Mesendoderm (in vitro differentiated cells): Measurements from ENCODE around the gene FOLR3. TPM values are rescaled to one million over a fixed set of nuclear protein-coding genes. Genes with fewer than 3 reads are reported as not detected.
A peak's percentile ranks its signal among the peaks of the same experiment; 100 is the strongest.
"Not testable (repeated sequence)": the region's sequence is repeated elsewhere in the genome, so short reads cannot be mapped to it uniquely, and the experiment has no call there.

Source experiments
- DNase-seq: peaks from one replicate; pipeline ENCODE4 v3.0.0; 2013
- H2AK5ac ChIP-seq: 2 replicates; pipeline ENCODE4 v1.6.1; 2013; ENCODE audit warnings: low read length, inconsistent platforms
- H2BK120ac ChIP-seq: 2 replicates; pipeline ENCODE4 v1.6.1; 2013; ENCODE audit warnings: low read depth, mild to moderate bottlenecking, low read length, moderate library complexity, mixed read lengths
- H2BK15ac ChIP-seq: replicated peaks from 2 replicates; pipeline ENCODE4 v1.6.1; 2013; ENCODE audit warnings: low read depth, mild to moderate bottlenecking, moderate library complexity
- H2BK5ac ChIP-seq: 2 replicates; pipeline ENCODE4 v1.6.1; 2013; ENCODE audit warnings: low read length, inconsistent platforms
- H3K18ac ChIP-seq: 2 replicates; pipeline ENCODE4 v1.6.1; 2013; ENCODE audit warnings: mild to moderate bottlenecking, low read length, mixed read lengths
- H3K23ac ChIP-seq: one replicate; pipeline ENCODE4 v1.6.1; 2013; ENCODE audit warnings: low read length
- H3K27ac ChIP-seq: 2 replicates; pipeline ENCODE4 v1.5.1; 2013; ENCODE audit warnings: low read depth, mild to moderate bottlenecking, inconsistent platforms, low read length, moderate library complexity
- H3K27me3 ChIP-seq: 2 replicates; pipeline ENCODE4 v1.6.1; 2013; ENCODE audit warnings: low read length, control low read depth, mild to moderate bottlenecking, inconsistent platforms; ENCODE audit not compliant: insufficient read depth, poor library complexity
- H3K36me3 ChIP-seq: 2 replicates; pipeline ENCODE4 v1.6.1; 2013; ENCODE audit warnings: low read length, inconsistent platforms; ENCODE audit not compliant: control insufficient read depth, insufficient read depth
- H3K4ac ChIP-seq: one replicate; pipeline ENCODE4 v1.6.1; 2013; ENCODE audit warnings: low read depth, mild to moderate bottlenecking, low read length, moderate library complexity
- H3K4me1 ChIP-seq: 2 replicates; pipeline ENCODE4 v1.6.1; 2013; ENCODE audit warnings: low read depth, low read length, inconsistent platforms; ENCODE audit not compliant: control insufficient read depth
- H3K4me2 ChIP-seq: 2 replicates; pipeline ENCODE4 v1.6.1; 2013; ENCODE audit warnings: low read length
- H3K4me3 ChIP-seq: 2 replicates; pipeline ENCODE4 v1.5.1; 2013; ENCODE audit warnings: mild to moderate bottlenecking, low read length
- H3K56ac ChIP-seq: one replicate; pipeline ENCODE4 v1.6.1; 2013; ENCODE audit warnings: low read length
- H3K79me1 ChIP-seq: 2 replicates; pipeline ENCODE4 v1.6.1; 2013; ENCODE audit warnings: low read length, inconsistent platforms
- H3K79me2 ChIP-seq: 2 replicates; pipeline ENCODE4 v1.6.1; 2013; ENCODE audit warnings: mild to moderate bottlenecking, low read length; ENCODE audit not compliant: control insufficient read depth, insufficient read depth
- H3K9ac ChIP-seq: 2 replicates; pipeline ENCODE4 v1.6.1; 2013; ENCODE audit warnings: low read length, inconsistent platforms
- H4K5ac ChIP-seq: one replicate; pipeline ENCODE4 v1.6.1; 2013; ENCODE audit warnings: low read length
- H4K8ac ChIP-seq: one replicate; pipeline ENCODE4 v1.6.1; 2013; ENCODE audit warnings: low read depth, mild to moderate bottlenecking, control low read depth, low read length, moderate library complexity
- WGBS: extraction: QIAGEN DNeasy Blood & Tissue Kit; methylation state at CpG from one replicate; pipeline ENCODE4 v1.1.7; 2013; ENCODE audit warnings: low lambda C conversion rate, missing lambda C conversion rate; ENCODE audit not compliant: insufficient coverage; ENCODE audit errors: extremely low coverage; 5-methylcytosine and 5-hydroxymethylcytosine counted together
- polyA plus RNA-seq, 2 experiments: library from polyadenylated mRNA; stranded (reverse); fragments of 200-250 nt; gene quantifications; one replicate each; pipeline ENCODE4 v1.2.3, GENCODE V29; 2013

Gene FOLR3
- not detected for polyA plus RNA-seq (2013, experiment 1 of 2)
- polyA plus RNA-seq (2013, experiment 2 of 2) = not detected

DNA sequence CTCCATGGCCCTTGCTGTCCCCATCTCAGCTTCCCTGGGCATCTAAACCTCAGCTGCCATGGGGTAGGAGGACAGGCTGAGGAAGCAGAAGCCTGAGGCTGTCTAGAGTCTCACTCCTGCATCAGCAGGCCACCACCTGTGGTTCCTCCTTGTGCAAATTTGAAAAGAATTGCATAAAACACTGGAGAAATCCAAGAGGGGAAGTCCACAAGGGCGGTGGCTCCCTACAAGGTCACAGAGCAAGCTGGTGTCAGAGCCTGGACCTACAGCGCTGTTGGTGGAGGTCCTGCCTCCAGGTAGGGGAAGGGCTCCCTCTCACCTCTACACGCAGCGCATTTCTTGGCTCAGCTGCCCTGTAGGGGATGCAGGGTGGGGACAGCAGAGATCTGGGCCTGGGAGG lies at the start of gene FOLR3:
Gene FOLR3 (plus strand): TSS at position 253 of the 400 bp plus-strand sequence. CDS start 228 bp downstream, outside the sequence.
- H3K4me3 ChIP-seq, H3K56ac ChIP-seq, H3K23ac ChIP-seq, H3K79me1 ChIP-seq, H2BK5ac ChIP-seq, H3K27me3 ChIP-seq, H3K36me3 ChIP-seq, H4K8ac ChIP-seq, H3K4ac ChIP-seq, H3K4me1 ChIP-seq, H3K79me2 ChIP-seq, H2AK5ac ChIP-seq, DNase-seq, H3K4me2 ChIP-seq, H3K18ac ChIP-seq, H3K9ac ChIP-seq, H2BK120ac ChIP-seq, H3K27ac ChIP-seq, H4K5ac ChIP-seq, H2BK15ac ChIP-seq: not testable (repeated sequence)
- no CpG with 5 or more reads among the region's 4 CpGs for whole genome bisulfite sequencing

DNA sequence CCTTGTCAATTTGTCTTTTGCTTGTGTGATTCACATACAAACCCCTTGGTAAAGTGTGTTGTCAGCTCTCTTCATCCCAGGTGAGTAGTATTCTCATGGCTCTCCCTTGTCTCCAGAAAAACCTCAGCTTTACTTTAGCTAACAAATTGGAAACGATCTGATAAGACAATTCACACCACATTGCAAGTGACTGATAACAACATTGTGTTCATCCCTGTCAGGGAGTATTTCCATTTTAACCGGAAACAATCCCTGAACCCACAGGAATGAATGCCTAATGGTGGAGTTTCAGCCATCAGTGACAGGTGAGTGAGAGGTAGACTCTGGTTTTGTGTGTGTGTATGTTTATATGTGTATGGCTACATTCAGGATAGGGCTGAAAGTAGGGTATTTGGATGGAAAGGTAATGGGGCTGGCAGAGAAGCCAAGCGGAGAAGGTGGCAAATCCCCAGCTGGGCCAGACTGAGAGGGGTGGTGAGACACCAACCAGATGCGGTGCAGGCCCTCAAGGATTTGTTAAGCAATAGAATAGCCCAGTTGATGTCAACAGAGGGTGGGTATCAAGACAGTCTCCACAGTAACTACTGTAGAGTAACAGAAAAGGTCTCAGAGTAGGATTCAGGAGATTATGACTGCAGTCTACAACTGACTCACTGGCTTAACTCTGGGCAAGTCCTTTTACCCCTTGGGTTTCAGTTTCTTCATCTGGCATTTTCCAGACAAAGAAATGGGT lies 47.3 kb upstream of the FOLR3 start:
- Histone ChIP-seq H3K18ac (no peak overlapping the region), H3K4me2 (no peak overlapping the region), H3K79me2 (no peaks in the 10 kb centered on the region), H3K4ac (no peak overlapping the region), H3K27me3 (no peaks in the 10 kb centered on the region), H3K4me1 (peaks cover 6% of the 10 kb centered on the region), H4K8ac (no peak overlapping the region), H3K9ac (no peak overlapping the region), H2BK15ac (no peak overlapping the region), H2BK120ac (no peak overlapping the region), H4K5ac (no peak overlapping the region), H2AK5ac (no peak overlapping the region), H3K56ac (no peak overlapping the region), H3K79me1 (no peaks in the 10 kb centered on the region), H2BK5ac (no peak overlapping the region), H3K23ac (no peak overlapping the region), H3K4me3 (no peak overlapping the region), H3K27ac (peak overlapping the region; percentile 5), H3K36me3 (no peaks in the 10 kb centered on the region)
- no CpG with 5 or more reads among the region's 4 CpGs for WGBS
- DNase-seq = peak; percentile 93

DNA sequence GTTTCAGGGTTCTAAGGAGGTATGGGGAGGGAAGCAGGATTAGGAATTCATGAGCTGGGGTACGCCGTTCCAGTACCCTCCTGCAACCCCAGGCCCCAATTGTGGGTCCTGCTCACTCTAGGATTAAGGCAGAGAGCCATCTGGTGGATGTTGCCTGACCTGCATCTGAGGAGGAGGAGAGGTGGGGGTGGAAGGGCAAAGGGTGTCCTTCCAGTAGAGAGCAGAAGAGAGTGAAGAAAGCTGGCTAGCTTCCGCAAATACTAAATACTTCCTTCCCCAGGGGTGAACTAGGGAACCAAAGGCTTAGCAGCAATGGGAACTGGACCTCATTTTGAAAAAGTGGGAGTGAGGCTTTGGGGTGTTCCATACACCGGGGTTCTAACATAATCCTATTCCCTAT lies 44.2 kb upstream of the FOLR3 start:
- Histone ChIP-seq H2BK120ac (no peak overlapping the region), H2AK5ac (no peak overlapping the region), H3K9ac (peak overlapping the region; percentile 8), H2BK5ac (no peak overlapping the region), H3K4me1 (peaks cover 6% of the 10 kb centered on the region), H3K4ac (no peak overlapping the region), H3K27ac (no peak overlapping the region), H3K56ac (no peak overlapping the region), H4K8ac (no peak overlapping the region), H3K4me2 (no peak overlapping the region), H3K4me3 (no peak overlapping the region), H3K79me1 (no peaks in the 10 kb centered on the region), H2BK15ac (no peak overlapping the region), H3K79me2 (no peaks in the 10 kb centered on the region), H3K23ac (no peak overlapping the region), H3K27me3 (no peaks in the 10 kb centered on the region), H3K18ac (no peak overlapping the region), H4K5ac (no peak overlapping the region), H3K36me3 (peaks cover 2% of the 10 kb centered on the region)
- DNase-seq = peak; percentile 90
- WGBS = no CpG with 5 or more reads among the region's 4 CpGs

DNA sequence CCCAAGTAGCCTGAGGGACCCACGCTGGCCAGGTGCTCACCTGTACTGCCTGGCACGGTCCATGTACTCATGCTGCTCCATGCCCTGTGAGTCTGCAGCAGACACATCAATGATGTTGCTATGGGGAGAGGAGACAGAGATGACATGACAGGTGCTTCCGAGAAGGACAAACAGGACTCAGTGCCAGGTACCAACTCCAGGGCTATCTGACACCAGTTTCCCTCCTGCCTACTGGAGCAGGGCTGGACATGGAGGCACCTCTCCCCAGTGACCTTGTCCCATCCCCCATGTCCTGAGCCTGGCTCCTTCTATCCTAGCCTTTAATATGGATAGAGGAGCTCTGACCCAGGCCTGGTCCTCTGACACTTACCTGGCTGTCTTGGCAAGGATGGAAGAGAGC lies 36.8 kb upstream of the FOLR3 start:
- H3K27ac ChIP-seq = no peak overlapping the region
- H3K4me3 ChIP-seq = no peak overlapping the region
- no peak overlapping the region for H3K56ac ChIP-seq
- no peak overlapping the region for H2BK120ac ChIP-seq
- H3K18ac ChIP-seq = no peak overlapping the region
- peaks cover 31% of the 10 kb centered on the region for H3K79me1 ChIP-seq
- no peak overlapping the region for H3K4ac ChIP-seq
- no peaks in the 10 kb centered on the region for H3K27me3 ChIP-seq
- H3K36me3 ChIP-seq = peaks cover 8% of the 10 kb centered on the region
- H4K8ac ChIP-seq = no peak overlapping the region
- no peak overlapping the region for H3K4me2 ChIP-seq
- H2BK5ac ChIP-seq = no peak overlapping the region
- H3K23ac ChIP-seq = no peak overlapping the region
- H3K79me2 ChIP-seq = peaks cover 27% of the 10 kb centered on the region
- H3K9ac ChIP-seq = no peak overlapping the region
- no CpG with 5 or more reads among the region's 3 CpGs for WGBS
- no peak overlapping the region for H2BK15ac ChIP-seq
- no peak for DNase-seq
- H2AK5ac ChIP-seq = no peak overlapping the region
- no peak overlapping the region for H4K5ac ChIP-seq
- peaks cover 5% of the 10 kb centered on the region for H3K4me1 ChIP-seq

GRCh38 chr11:72100009-72100408 lies 35.5 kb upstream of the FOLR3 start:
- no peak overlapping the region for H2AK5ac ChIP-seq
- no peak overlapping the region for H3K4me2 ChIP-seq
- no peak overlapping the region for H3K56ac ChIP-seq
- H3K79me2 ChIP-seq = peaks cover 27% of the 10 kb centered on the region
- no peaks in the 10 kb centered on the region for H3K27me3 ChIP-seq
- no peak overlapping the region for H2BK5ac ChIP-seq
- H3K4ac ChIP-seq = no peak overlapping the region
- peaks cover 31% of the 10 kb centered on the region for H3K79me1 ChIP-seq
- no peak for DNase-seq
- no peak overlapping the region for H3K18ac ChIP-seq
- no peak overlapping the region for H4K5ac ChIP-seq
- H4K8ac ChIP-seq = no peak overlapping the region
- peaks cover 5% of the 10 kb centered on the region for H3K4me1 ChIP-seq
- H2BK15ac ChIP-seq = no peak overlapping the region
- H3K27ac ChIP-seq = no peak overlapping the region
- no peak overlapping the region for H3K23ac ChIP-seq
- H3K36me3 ChIP-seq = peaks cover 7% of the 10 kb centered on the region
- H3K9ac ChIP-seq = no peak overlapping the region
- no CpG with 5 or more reads among the region's 3 CpGs for WGBS
- no peak overlapping the region for H3K4me3 ChIP-seq
- H2BK120ac ChIP-seq = no peak overlapping the region

DNA sequence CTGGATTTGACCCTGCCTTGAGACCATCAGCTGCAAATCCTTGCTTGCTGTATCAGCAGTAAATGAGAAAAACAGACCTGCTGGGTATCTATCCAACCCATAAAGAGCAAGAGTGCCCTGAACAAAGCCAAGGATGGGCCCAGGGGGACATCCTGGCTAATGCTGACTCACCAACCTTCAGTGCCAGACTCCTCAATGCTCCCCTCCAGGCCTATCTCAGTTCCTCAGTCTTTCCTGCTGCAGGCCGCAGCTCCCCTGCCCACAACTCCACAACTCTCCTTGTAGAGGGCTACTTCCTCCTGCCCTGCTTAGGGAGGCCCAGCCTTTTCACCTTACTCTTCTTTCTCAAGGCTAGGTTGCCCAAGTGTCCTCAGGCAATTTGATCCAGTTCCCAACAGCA lies 35.1 kb upstream of the FOLR3 start:
- no peak overlapping the region for H3K4me2 ChIP-seq
- H2AK5ac ChIP-seq = no peak overlapping the region
- no peak overlapping the region for H3K56ac ChIP-seq
- no peak overlapping the region for H3K23ac ChIP-seq
- no peak overlapping the region for H3K9ac ChIP-seq
- peaks cover 5% of the 10 kb centered on the region for H3K4me1 ChIP-seq
- no peak overlapping the region for H2BK120ac ChIP-seq
- H2BK15ac ChIP-seq = no peak overlapping the region
- H3K27ac ChIP-seq = no peak overlapping the region
- peaks cover 27% of the 10 kb centered on the region for H3K79me2 ChIP-seq
- H3K4me3 ChIP-seq = no peak overlapping the region
- WGBS = no CpG with 5 or more reads among the region's 1 CpG
- peaks cover 31% of the 10 kb centered on the region for H3K79me1 ChIP-seq
- H3K36me3 ChIP-seq = peaks cover 6% of the 10 kb centered on the region
- no peak overlapping the region for H4K5ac ChIP-seq
- H2BK5ac ChIP-seq = no peak overlapping the region
- H3K27me3 ChIP-seq = no peaks in the 10 kb centered on the region
- no peak overlapping the region for H3K18ac ChIP-seq
- no peak overlapping the region for H3K4ac ChIP-seq
- no peak overlapping the region for H4K8ac ChIP-seq
- DNase-seq = no peak
